IgD-negative memory B cell (primary cell): Measurements from ENCODE around the gene SNAPC4. TPM values are rescaled to one million over a fixed set of nuclear protein-coding genes. Genes with fewer than 3 reads are reported as not detected.
"Not testable (repeated sequence)": the region's sequence is repeated elsewhere in the genome, so short reads cannot be mapped to it uniquely, and the experiment has no call there.

ENCODE experiments used
- H3K27ac Mint-ChIP-seq, 3 donors: one replicate each; pipeline ENCODE4 v1.8.0; 2020 to 2022; ENCODE audit warnings: mild to moderate bottlenecking in 3 of 3, mixed read lengths in 3 of 3, moderate library complexity in 1 of 3
- H3K27me3 Mint-ChIP-seq: one replicate; pipeline ENCODE4 v1.8.0; 2021; ENCODE audit warnings: mixed read lengths
- H3K36me3 Mint-ChIP-seq: one replicate; pipeline ENCODE4 v1.8.0; 2020; ENCODE audit warnings: mild to moderate bottlenecking, mixed read lengths
- H3K4me1 Mint-ChIP-seq, 3 donors: one replicate each; pipeline ENCODE4 v1.8.0; 2020 to 2022; ENCODE audit warnings: mixed read lengths in 3 of 3, mild to moderate bottlenecking in 1 of 3
- H3K4me3 Mint-ChIP-seq, 4 donors: one replicate each; pipeline ENCODE4 v1.8.0; 2020 to 2022; ENCODE audit warnings: mild to moderate bottlenecking in 4 of 4, mixed read lengths in 4 of 4, moderate library complexity in 3 of 4
- H3K9me3 Mint-ChIP-seq, 3 donors: one replicate each; pipeline ENCODE4 v1.8.0; 2020 to 2021; ENCODE audit warnings: mixed read lengths in 3 of 3, mild to moderate bottlenecking in 1 of 3
- polyA plus RNA-seq: library from polyadenylated mRNA; unstranded; fragments of 300-500 nt; fragmentation: Illumina TruSeq; gene quantifications from one replicate; pipeline ENCODE4 v1.2.3, GENCODE V29; 2021

The SNAPC4 gene
- polyA plus RNA-seq, 1 donor from 2014 or later = 3.8 TPM

GRCh38 chr9:136355616-136356557 lies 44.1 kb downstream of the SNAPC4 start:
- no peak overlapping the region for H3K4me3 Mint-ChIP-seq
- no peaks in the 10 kb centered on the region for H3K4me1 Mint-ChIP-seq
- H3K27me3 Mint-ChIP-seq = no peaks in the 10 kb centered on the region
- no peaks in the 10 kb centered on the region for H3K36me3 Mint-ChIP-seq
- H3K9me3 Mint-ChIP-seq = no peaks in the 10 kb centered on the region
- H3K27ac Mint-ChIP-seq = no peak overlapping the region

GRCh38 chr9:136354592-136355085 lies 45.3 kb downstream of the SNAPC4 start:
- no peaks in the 10 kb centered on the region for H3K9me3 Mint-ChIP-seq

GRCh38 chr9:136353757-136354488 lies 46.0 kb downstream of the SNAPC4 start:
- H3K27ac Mint-ChIP-seq = no peak overlapping the region
- H3K36me3 Mint-ChIP-seq = no peaks in the 10 kb centered on the region
- H3K27me3 Mint-ChIP-seq = no peaks in the 10 kb centered on the region
- H3K4me1 Mint-ChIP-seq = no peaks in the 10 kb centered on the region
- no peak overlapping the region for H3K4me3 Mint-ChIP-seq
- no peaks in the 10 kb centered on the region for H3K9me3 Mint-ChIP-seq

More at GRCh38 chr9:136354592-136355085, 45.3 kb downstream of the SNAPC4 start:
- Mint-ChIP-seq H3K4me3 (peak overlapping the region in 1 of 4 donors; percentile 60), H3K4me1 (no peaks in the 10 kb centered on the region), H3K27ac (peak overlapping the region in 1 of 3 donors; percentile 16), H3K27me3 (no peaks in the 10 kb centered on the region), H3K36me3 (no peaks in the 10 kb centered on the region)

GRCh38 chr9:136353088-136353487 lies 46.9 kb downstream of the SNAPC4 start:
- no peak overlapping the region for H3K27ac Mint-ChIP-seq
- H3K9me3 Mint-ChIP-seq = no peaks in the 10 kb centered on the region
- no peaks in the 10 kb centered on the region for H3K4me1 Mint-ChIP-seq
- no peaks in the 10 kb centered on the region for H3K36me3 Mint-ChIP-seq
- no peak overlapping the region for H3K4me3 Mint-ChIP-seq
- no peaks in the 10 kb centered on the region for H3K27me3 Mint-ChIP-seq

- H3K36me3 Mint-ChIP-seq = no peaks in the 10 kb centered on the region
- H3K9me3 Mint-ChIP-seq = no peaks in the 10 kb centered on the region
- H3K27me3 Mint-ChIP-seq = no peaks in the 10 kb centered on the region
- H3K4me3 Mint-ChIP-seq = no peak overlapping the region
- no peak overlapping the region for H3K27ac Mint-ChIP-seq
- no peaks in the 10 kb centered on the region for H3K4me1 Mint-ChIP-seq
These were observed 47.3 kb downstream of the SNAPC4 start for GRCh38 chr9:136352682-136353081.

GRCh38 chr9:136351868-136352267 lies 48.1 kb downstream of the SNAPC4 start:
- not testable (repeated sequence) for H3K36me3 Mint-ChIP-seq, H3K4me3 Mint-ChIP-seq, H3K9me3 Mint-ChIP-seq, H3K27me3 Mint-ChIP-seq, H3K27ac Mint-ChIP-seq, H3K4me1 Mint-ChIP-seq

- no peak overlapping the region for H3K4me3 Mint-ChIP-seq
- H3K27ac Mint-ChIP-seq = no peak overlapping the region
- H3K4me1 Mint-ChIP-seq = no peaks in the 10 kb centered on the region
- H3K27me3 Mint-ChIP-seq = no peaks in the 10 kb centered on the region
- no peaks in the 10 kb centered on the region for H3K9me3 Mint-ChIP-seq
- H3K36me3 Mint-ChIP-seq = no peaks in the 10 kb centered on the region
These were observed 48.6 kb downstream of the SNAPC4 start for GRCh38 chr9:136351252-136351800.

Other genes with a start within 250 kb of the SNAPC4 start
- gene LHX3, start 195.0 kb downstream of the SNAPC4 start, polyA plus RNA-seq = not detected
- gene QSOX2, start 154.4 kb downstream of the SNAPC4 start, polyA plus RNA-seq = 2.1 TPM
- gene CCDC187, start 96.1 kb downstream of the SNAPC4 start, polyA plus RNA-seq = 0.15 TPM
- not detected for gene GPSM1, start 72.6 kb downstream of the SNAPC4 start, polyA plus RNA-seq
- gene DNLZ, start 36.4 kb downstream of the SNAPC4 start, polyA plus RNA-seq = 78.0 TPM
- 0.26 TPM for gene CARD9, start 26.5 kb downstream of the SNAPC4 start, polyA plus RNA-seq
- 7.4 TPM for gene ENTR1, start 10.4 kb upstream of the SNAPC4 start, polyA plus RNA-seq
- gene PMPCA, start 10.5 kb upstream of the SNAPC4 start, polyA plus RNA-seq = 35.0 TPM
- gene INPP5E, start 39.7 kb upstream of the SNAPC4 start, polyA plus RNA-seq = 6.9 TPM
- gene SEC16A, start 82.9 kb upstream of the SNAPC4 start, polyA plus RNA-seq = 30.1 TPM
- 3.5 TPM for gene NOTCH1, start 145.9 kb upstream of the SNAPC4 start, polyA plus RNA-seq